ENCODE data around the gene BBIP1. TPM values are rescaled to one million over a fixed set of nuclear protein-coding genes. Genes with fewer than 3 reads are reported as not detected.

Gene BBIP1
- total RNA-seq, 4 donors from 2014 or later: 10.0 to 36.4 (median 29.4) TPM

- H3K36me3 ChIP-seq: no peaks in the 10 kb centered on the region
- no peak for DNase-seq
- intact Hi-C loops (cut with DNase I; ENCODE audit: low total_unique reads): no loop called here
- H3K4me3 ChIP-seq: no peak overlapping the region
- H3K27me3 ChIP-seq: no peaks in the 10 kb centered on the region
- H3K9me3 ChIP-seq: no peaks in the 10 kb centered on the region
- peak overlapping the region; percentile 74 to 80 for H3K27ac ChIP-seq
- no peaks in the 10 kb centered on the region for H3K4me1 ChIP-seq
- TF ChIP-seq POLR2A (IDR thresholded peaks at IDR 0.05): no peak
Measured at GRCh38 chr10:110860576-110861241, 58.3 kb downstream of the BBIP1 start.

GRCh38 chr10:110859973-110860376 lies 59.0 kb downstream of the BBIP1 start:
- intact Hi-C loops (cut with DNase I; ENCODE audit: low total_unique reads): no loop called here
- Histone ChIP-seq H3K4me1 (no peaks in the 10 kb centered on the region), H3K27me3 (no peaks in the 10 kb centered on the region), H3K36me3 (no peaks in the 10 kb centered on the region), H3K27ac (peak overlapping the region; percentile 74 to 80), H3K9me3 (no peaks in the 10 kb centered on the region), H3K4me3 (no peak overlapping the region)
- TF ChIP-seq CTCF (IDR thresholded peaks at IDR 0.05) (no peak), POLR2A (IDR thresholded peaks at IDR 0.05) (no peak)
- DNase-seq: no peak

- Histone ChIP-seq H3K4me1 (no peaks in the 10 kb centered on the region), H3K27ac (peak overlapping the region; percentile 74 to 80), H3K4me3 (no peak overlapping the region), H3K36me3 (no peaks in the 10 kb centered on the region), H3K27me3 (no peaks in the 10 kb centered on the region), H3K9me3 (no peaks in the 10 kb centered on the region)
- no peak for DNase-seq
- no peak for TF ChIP-seq CTCF (IDR thresholded peaks at IDR 0.05)
- TF ChIP-seq POLR2A (IDR thresholded peaks at IDR 0.05): no peak
- intact Hi-C loops (cut with DNase I; ENCODE audit: low total_unique reads): no loop called here
Measured at GRCh38 chr10:110859206-110859972, 59.6 kb downstream of the BBIP1 start.

- no peak for DNase-seq
- intact Hi-C loops (cut with DNase I; ENCODE audit: low total_unique reads): no loop called here
- H3K36me3 ChIP-seq: no peaks in the 10 kb centered on the region
- no peak overlapping the region for H3K4me3 ChIP-seq
- H3K27me3 ChIP-seq: no peaks in the 10 kb centered on the region
- no peaks in the 10 kb centered on the region for H3K4me1 ChIP-seq
- peak overlapping the region; percentile 74 to 80 for H3K27ac ChIP-seq
- no peaks in the 10 kb centered on the region for H3K9me3 ChIP-seq
- no peak for TF ChIP-seq POLR2A (IDR thresholded peaks at IDR 0.05)
- no peak for TF ChIP-seq CTCF (IDR thresholded peaks at IDR 0.05)
Measured at GRCh38 chr10:110858297-110858934, 60.6 kb downstream of the BBIP1 start.

GRCh38 chr10:110857265-110858171 lies 61.5 kb downstream of the BBIP1 start:
- intact Hi-C loops (cut with DNase I; ENCODE audit: low total_unique reads): no loop called here
- Histone ChIP-seq H3K4me3 (no peak overlapping the region), H3K27me3 (no peaks in the 10 kb centered on the region), H3K4me1 (no peaks in the 10 kb centered on the region), H3K27ac (peak overlapping the region; percentile 74 to 80), H3K9me3 (no peaks in the 10 kb centered on the region), H3K36me3 (no peaks in the 10 kb centered on the region)
- TF ChIP-seq CTCF (IDR thresholded peaks at IDR 0.05) (peak in 1 of 4 experiments; percentile 4), POLR2A (IDR thresholded peaks at IDR 0.05) (no peak)
- peak in 1 of 2 donors; percentile 78 for DNase-seq
